ENCODE data around the gene ELFN1. TPM values are rescaled to one million over a fixed set of nuclear protein-coding genes. Genes with fewer than 3 reads are reported as not detected.

ELFN1 gene
- polyA plus RNA-seq, 1 donor (not counting 4 experiments of a cell fraction or from before 2014, with no cell fraction given): 0.03 TPM

GRCh38 chr7:1654738-1655475, 15.2 kb upstream of the ELFN1 start:
- Histone ChIP-seq H2AFZ (ENCODE audit: control insufficient read depth, low read length) (no peak overlapping the region), H3K79me2 (ENCODE audit: control insufficient read depth, insufficient read depth, low read length) (no peaks in the 10 kb centered on the region), H3K4me3 (ENCODE audit: control insufficient read depth in 2 of 3, extremely low read depth in 1 of 3, insufficient read depth in 2 of 3, low read depth in 1 of 3, low read length in 3 of 3) (no peak overlapping the region), H3K36me3 (ENCODE audit: control insufficient read depth in 2 of 2, extremely low read depth in 1 of 2, insufficient read depth in 2 of 2, low read length in 2 of 2) (no peaks in the 10 kb centered on the region), H3K9me1 (ENCODE audit: control insufficient read depth, extremely low read depth, insufficient read depth, low read length) (no peaks in the 10 kb centered on the region), H3K27ac (ENCODE audit: control insufficient read depth, insufficient read depth, low read length) (no peak overlapping the region), H3K4me1 (ENCODE audit: control insufficient read depth, extremely low read depth, insufficient read depth, low read length) (no peaks in the 10 kb centered on the region), H3K4me2 (ENCODE audit: control insufficient read depth, extremely low read depth, insufficient read depth, low read depth, low read length) (no peak overlapping the region), H4K20me1 (ENCODE audit: control insufficient read depth, extremely low read depth, insufficient read depth, low read length) (no peaks in the 10 kb centered on the region), H3K27me3 (ENCODE audit: control insufficient read depth, extremely low read depth, insufficient read depth, low read length) (peaks cover 25% of the 10 kb centered on the region), H3K9ac (ENCODE audit: control insufficient read depth, extremely low read depth, insufficient read depth, low read length) (no peak overlapping the region), H3K9me3 (ENCODE audit: control insufficient read depth, low read depth, low read length) (no peaks in the 10 kb centered on the region)
- dilution Hi-C loops (cut with MboI; ENCODE audit: extremely low pct_ligation_motif_present, low sequenced_read_pairs): no loop called here
- FAIRE-seq (no peak), DNase-seq (ENCODE audit: low read depth, low spot score) (no peak)
- TF ChIP-seq CTCF (optimal IDR thresholded peaks at IDR 0.05 in 1 of 3, IDR thresholded peaks at IDR 0.05 in 1 of 3, conservative IDR thresholded peaks at IDR 0.05 in 1 of 3; ENCODE audit: extremely low read depth in 1 of 3, insufficient read depth in 2 of 3, low read length in 3 of 3) (no peak), EZH2 (IDR thresholded peaks at IDR 0.05; ENCODE audit: low read length) (no peak)

- no peak for TF ChIP-seq EZH2 (IDR thresholded peaks at IDR 0.05; ENCODE audit: low read length)
- TF ChIP-seq CTCF (optimal IDR thresholded peaks at IDR 0.05 in 1 of 3, IDR thresholded peaks at IDR 0.05 in 1 of 3, conservative IDR thresholded peaks at IDR 0.05 in 1 of 3; ENCODE audit: extremely low read depth in 1 of 3, insufficient read depth in 2 of 3, low read length in 3 of 3): no peak
- FAIRE-seq: no peak
- no peak overlapping the region for H3K9ac ChIP-seq (ENCODE audit: control insufficient read depth, extremely low read depth, insufficient read depth, low read length)
- no peaks in the 10 kb centered on the region for H3K9me3 ChIP-seq (ENCODE audit: control insufficient read depth, low read depth, low read length)
- H3K4me3 ChIP-seq (ENCODE audit: control insufficient read depth in 2 of 3, extremely low read depth in 1 of 3, insufficient read depth in 2 of 3, low read depth in 1 of 3, low read length in 3 of 3): no peak overlapping the region
- H3K27ac ChIP-seq (ENCODE audit: control insufficient read depth, insufficient read depth, low read length): no peak overlapping the region
- H3K4me2 ChIP-seq (ENCODE audit: control insufficient read depth, extremely low read depth, insufficient read depth, low read depth, low read length): no peak overlapping the region
- H3K27me3 ChIP-seq (ENCODE audit: control insufficient read depth, extremely low read depth, insufficient read depth, low read length): peaks cover 38% of the 10 kb centered on the region
- H3K9me1 ChIP-seq (ENCODE audit: control insufficient read depth, extremely low read depth, insufficient read depth, low read length): no peaks in the 10 kb centered on the region
- H3K4me1 ChIP-seq (ENCODE audit: control insufficient read depth, extremely low read depth, insufficient read depth, low read length): no peaks in the 10 kb centered on the region
- no peak overlapping the region for H2AFZ ChIP-seq (ENCODE audit: control insufficient read depth, low read length)
- DNase-seq (ENCODE audit: low read depth, low spot score): no peak
- dilution Hi-C loops (cut with MboI; ENCODE audit: extremely low pct_ligation_motif_present, low sequenced_read_pairs): no loop called here
- H3K36me3 ChIP-seq (ENCODE audit: control insufficient read depth in 2 of 2, extremely low read depth in 1 of 2, insufficient read depth in 2 of 2, low read length in 2 of 2): no peaks in the 10 kb centered on the region
- no peaks in the 10 kb centered on the region for H3K79me2 ChIP-seq (ENCODE audit: control insufficient read depth, insufficient read depth, low read length)
- H4K20me1 ChIP-seq (ENCODE audit: control insufficient read depth, extremely low read depth, insufficient read depth, low read length): no peaks in the 10 kb centered on the region
These were observed 10.4 kb upstream of the ELFN1 start for GRCh38 chr7:1659696-1660095.

Measured in keratinocyte (primary cell).